NCI-H2196 treated with DMSO at 0.1 percent for 48 hours (cell line): ENCODE results near the gene DNAH7.
A peak's percentile ranks its signal among the peaks of the same experiment; 100 is the strongest.
"Not testable (repeated sequence)": the region's sequence is repeated elsewhere in the genome, so short reads cannot be mapped to it uniquely, and the experiment has no call there.

Source experiments
- DNase-seq: peaks from one replicate; lab custom pipeline; 2025; ENCODE audit not compliant: unreplicated experiment; lab: John Stamatoyannopoulos, UW

The DNAH7 gene

GRCh38 chr2:196068271-196069209, at the start of gene DNAH7:
DNAH7 (minus strand) TSS chr2:196068837; CDS start chr2:196068711, 126 bp downstream.
- peak; percentile 80 for DNase-seq

GRCh38 chr2:196117214-196117705, 48.6 kb upstream of the DNAH7 start:
- no peak for DNase-seq

GRCh38 chr2:196113061-196113974, 44.7 kb upstream of the DNAH7 start:
- no peak for DNase-seq

- no peak for DNase-seq
Observed at GRCh38 chr2:196112418-196113034, 43.9 kb upstream of the DNAH7 start.

- no peak for DNase-seq
Observed at GRCh38 chr2:196108604-196109003, 40.0 kb upstream of the DNAH7 start.

GRCh38 chr2:196105951-196106350, 37.3 kb upstream of the DNAH7 start:
- DNase-seq: no peak

- no peak for DNase-seq
Observed at GRCh38 chr2:196104066-196104465, 35.4 kb upstream of the DNAH7 start.

GRCh38 chr2:196103626-196104025, 35.0 kb upstream of the DNAH7 start:
- DNase-seq: no peak

GRCh38 chr2:196101325-196101991, 32.8 kb upstream of the DNAH7 start:
- DNase-seq: no peak

- DNase-seq: no peak
Observed at GRCh38 chr2:196099916-196100315, 31.3 kb upstream of the DNAH7 start.

GRCh38 chr2:196097864-196098660, 29.4 kb upstream of the DNAH7 start:
- DNase-seq: no peak

- no peak for DNase-seq
Observed at GRCh38 chr2:196096982-196097745, 28.5 kb upstream of the DNAH7 start.

GRCh38 chr2:196096264-196096663, 27.6 kb upstream of the DNAH7 start:
- no peak for DNase-seq

- DNase-seq: not testable (repeated sequence)
Observed at GRCh38 chr2:196089448-196089847, 20.8 kb upstream of the DNAH7 start.

GRCh38 chr2:196088203-196088602, 19.6 kb upstream of the DNAH7 start:
- no peak for DNase-seq

GRCh38 chr2:196086517-196087368, 18.1 kb upstream of the DNAH7 start:
- DNase-seq: no peak

GRCh38 chr2:196083601-196084000, 15.0 kb upstream of the DNAH7 start:
- DNase-seq: no peak

GRCh38 chr2:196080526-196080925, 11.9 kb upstream of the DNAH7 start:
- no peak for DNase-seq
